AG08396 (cell line): ENCODE results near the gene GAL3ST2.
"Not testable (repeated sequence)": the region's sequence is repeated elsewhere in the genome, so short reads cannot be mapped to it uniquely, and the experiment has no call there.

Experiments
- DNase-seq: peaks from one replicate; pipeline ENCODE4 v3.0.0; 2012; ENCODE audit warnings: low spot score, mixed read lengths

Gene GAL3ST2

DNA sequence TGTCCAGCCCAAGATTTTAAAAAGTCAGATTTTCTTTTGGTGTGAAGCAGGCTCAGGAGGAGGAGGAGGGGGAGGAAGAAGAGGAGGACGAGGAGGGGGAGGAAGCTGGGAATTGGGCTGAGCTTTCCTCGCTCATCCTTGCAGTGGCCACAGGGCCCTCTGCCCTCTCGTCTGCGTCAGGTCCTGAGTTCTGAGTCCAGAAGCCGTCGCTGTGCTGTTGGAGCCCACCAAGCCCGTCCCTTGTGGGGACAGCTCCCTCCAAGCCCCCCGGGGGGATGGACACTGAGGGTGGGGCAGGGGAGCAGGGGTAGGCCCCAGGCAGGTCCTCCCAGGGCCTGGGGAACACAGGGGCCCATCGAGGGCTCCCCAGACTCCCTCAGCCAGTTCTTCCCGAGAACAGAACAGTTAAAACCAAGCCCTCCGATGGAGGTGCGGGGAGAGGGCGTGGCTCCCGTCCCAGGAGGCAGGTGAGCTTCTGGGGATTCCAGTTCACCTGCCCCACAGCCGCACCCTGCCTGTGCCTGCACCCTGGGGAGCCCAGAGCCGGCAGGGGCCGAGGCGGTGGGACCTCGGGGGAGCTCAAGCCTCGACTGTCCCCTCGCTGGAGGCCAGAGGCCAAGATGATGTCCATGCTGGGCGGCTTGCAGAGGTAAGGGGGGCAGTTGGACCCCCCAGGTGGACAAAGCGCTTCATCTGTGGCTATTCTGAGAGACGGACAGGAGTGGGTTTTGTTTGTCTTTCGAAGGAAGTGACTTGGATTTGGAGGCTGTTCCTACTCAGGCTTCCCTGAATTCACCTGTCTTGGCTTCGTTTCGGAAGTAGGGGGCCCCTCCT lies at the start of gene GAL3ST2:
GAL3ST2 (plus strand) TSS at position 487 of the 834 bp plus-strand sequence; CDS start at position 621, 134 bp downstream.
- DNase-seq = peak; percentile 7

DNA sequence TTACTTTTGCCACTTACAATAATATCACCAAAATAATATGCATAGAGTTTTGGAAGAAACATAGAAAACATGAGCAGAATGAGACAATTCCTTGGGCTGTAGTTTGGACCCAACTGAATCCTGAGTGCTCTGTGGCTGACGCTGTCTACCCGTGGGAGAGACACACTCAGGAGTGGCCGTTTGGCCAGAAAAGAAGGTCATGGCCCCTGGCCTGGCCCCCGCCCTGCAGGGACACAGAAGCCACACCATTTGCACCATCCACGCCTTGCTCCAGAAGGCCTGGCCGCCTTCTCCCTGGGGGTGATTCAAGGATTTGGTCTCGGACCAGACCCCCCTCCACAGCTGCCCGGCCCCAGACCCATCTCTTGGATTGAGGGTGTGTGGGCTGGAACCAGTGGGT lies 48.6 kb upstream of the GAL3ST2 start:
- no peak for DNase-seq

DNA sequence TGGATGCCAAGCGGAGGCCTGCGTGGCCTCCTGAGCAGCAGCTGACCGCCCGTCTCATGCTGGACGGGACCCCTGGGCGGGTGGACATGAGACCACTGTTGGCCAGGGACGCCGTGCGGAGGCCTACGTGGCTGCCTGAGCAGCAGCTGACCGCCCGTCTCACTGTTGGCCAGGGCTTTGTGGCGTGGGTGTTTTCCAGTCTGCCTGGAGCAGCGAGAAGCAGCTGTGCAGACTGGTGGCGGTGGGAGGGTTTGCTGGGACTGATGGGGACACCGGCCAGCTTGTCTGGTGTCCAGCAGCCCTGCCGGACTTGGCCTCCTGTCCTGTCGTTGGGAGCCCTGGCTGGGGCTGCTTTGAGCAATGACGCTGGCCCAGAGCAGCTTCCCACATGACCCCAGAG lies 48.0 kb upstream of the GAL3ST2 start:
- no peak for DNase-seq

DNA sequence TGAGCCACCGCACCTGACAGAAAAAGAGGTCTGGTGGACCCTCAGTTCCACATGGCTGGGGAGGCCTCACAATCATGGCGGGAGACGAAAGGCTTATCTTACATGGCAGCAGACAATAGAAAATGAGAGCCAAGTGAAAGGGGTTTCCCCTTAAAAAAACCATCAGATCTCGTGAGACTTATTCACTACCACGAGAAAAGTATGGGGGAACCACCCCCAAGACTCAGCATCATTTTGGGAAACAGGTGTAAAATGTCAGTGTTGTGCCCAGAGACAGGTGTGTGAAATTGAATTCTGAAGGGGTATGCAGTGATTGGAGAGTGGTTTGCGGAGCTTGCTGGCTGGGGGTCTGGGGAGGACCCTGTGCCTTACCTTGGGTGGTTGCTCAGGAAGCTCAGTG lies 46.8 kb upstream of the GAL3ST2 start:
- no peak for DNase-seq

DNA sequence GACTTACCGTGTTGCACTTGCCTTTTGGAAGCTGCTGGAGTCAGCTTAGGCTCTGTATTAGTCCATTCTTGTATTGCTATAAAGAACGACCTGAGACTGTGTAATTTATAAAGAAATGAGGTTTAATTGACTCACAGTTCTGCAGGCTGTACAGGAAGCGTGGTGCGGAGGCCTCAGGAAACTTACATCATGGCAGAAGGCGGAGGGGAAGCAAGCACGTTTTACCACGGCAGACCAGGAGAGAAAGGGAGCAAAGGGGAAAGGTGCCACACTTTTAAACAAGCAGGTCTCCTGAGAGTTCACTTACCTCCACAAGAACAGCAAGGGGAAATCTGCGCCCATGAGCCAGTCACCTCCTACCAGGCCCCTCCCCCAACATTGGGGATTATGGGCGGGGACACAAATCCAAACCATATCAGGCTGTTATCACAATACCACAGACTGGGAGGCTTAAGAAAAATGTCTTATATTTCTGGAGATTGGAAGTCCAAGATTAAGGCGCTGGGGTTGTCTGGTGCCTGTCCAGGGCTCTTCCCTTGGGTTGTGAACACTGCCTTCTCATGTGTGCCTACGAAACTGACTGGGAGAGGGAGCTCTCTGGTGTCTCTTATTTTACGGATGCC lies 45.8 kb upstream of the GAL3ST2 start:
- DNase-seq = no peak

DNA sequence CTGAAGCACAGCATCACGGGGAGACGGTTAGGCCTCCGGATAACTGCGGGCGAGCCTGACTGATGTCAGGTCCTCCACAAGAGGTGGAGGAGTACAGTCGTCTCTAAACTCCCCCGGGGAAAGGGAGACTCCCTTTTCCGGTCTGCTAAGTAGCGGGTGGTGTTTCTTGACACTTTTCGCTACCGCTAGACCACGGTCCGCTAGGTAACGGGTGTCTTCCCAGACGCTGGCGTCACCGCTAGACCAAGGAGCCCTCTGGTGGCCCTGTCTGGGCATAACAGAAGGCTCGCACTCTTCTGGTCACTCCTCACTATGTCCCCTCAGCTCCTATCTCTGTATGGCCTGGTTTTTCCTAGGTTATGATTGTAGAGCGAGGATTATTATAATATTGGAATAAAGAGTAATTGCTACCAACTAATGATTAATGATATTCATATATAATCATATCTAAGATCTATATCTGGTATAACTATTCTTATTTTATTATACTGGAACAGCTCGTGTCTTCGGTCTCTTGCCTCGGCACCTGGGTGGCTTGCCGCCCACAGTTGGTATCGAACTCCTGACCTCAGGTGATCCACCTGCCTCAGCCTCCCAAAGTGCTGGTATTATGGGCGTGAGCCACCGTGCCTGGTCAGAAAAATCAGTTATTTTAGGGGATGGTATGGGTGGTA lies 44.0 kb upstream of the GAL3ST2 start:
- not testable (repeated sequence) for DNase-seq

DNA sequence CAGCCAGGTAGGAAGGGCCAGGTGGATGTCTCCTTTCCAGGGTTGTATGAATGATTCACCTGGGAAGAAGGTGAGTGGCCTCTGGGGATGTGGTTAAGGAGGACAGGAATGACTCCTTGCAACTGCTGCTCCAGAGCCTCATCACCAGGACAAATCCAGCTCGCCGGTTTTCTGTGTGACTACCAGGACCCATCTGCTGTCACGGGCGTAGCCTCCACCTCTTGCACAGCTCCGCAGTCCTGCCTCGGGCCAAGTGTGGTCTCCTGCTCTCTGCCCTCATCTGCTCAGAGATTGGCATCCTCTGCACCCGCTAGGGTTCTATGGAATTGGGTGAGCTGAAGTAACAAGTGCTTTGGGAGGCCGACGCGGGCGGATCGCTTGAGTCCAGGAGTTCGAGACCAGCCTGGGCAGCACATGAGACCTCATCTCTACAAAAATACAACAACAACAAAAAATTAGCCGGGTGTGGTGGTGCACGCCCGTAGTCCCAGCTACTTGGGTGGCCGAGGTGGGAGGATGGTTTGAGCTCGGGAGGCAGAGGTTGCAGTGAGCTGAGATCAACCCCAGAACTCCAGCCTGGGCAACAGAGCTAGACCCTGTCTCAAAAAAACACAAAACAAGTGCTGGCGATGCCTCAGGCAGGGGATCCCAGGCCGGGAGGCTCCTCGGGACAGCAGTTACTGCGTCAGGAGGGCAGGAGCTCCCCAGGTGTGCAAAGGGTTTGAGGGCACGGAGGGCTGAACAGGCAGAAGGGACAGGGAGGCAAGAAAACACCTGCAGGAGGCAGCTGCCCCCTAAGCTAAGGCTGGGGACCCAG lies 43.0 kb upstream of the GAL3ST2 start:
- no peak for DNase-seq

DNA sequence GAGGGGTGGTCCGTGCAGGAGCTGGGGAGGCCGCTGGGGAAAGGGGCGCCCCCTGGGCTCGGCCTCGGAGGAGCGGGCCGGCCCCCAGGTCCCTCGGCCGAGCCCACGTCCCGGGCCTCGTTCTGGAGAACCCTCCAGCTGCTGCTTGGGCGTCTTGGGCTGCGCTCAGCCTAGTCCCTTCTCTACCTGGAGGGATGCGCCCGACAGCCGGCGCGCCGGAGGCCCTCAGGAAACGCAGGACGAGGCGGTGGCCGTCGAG lies 42.5 kb upstream of the GAL3ST2 start:
- no peak for DNase-seq

DNA sequence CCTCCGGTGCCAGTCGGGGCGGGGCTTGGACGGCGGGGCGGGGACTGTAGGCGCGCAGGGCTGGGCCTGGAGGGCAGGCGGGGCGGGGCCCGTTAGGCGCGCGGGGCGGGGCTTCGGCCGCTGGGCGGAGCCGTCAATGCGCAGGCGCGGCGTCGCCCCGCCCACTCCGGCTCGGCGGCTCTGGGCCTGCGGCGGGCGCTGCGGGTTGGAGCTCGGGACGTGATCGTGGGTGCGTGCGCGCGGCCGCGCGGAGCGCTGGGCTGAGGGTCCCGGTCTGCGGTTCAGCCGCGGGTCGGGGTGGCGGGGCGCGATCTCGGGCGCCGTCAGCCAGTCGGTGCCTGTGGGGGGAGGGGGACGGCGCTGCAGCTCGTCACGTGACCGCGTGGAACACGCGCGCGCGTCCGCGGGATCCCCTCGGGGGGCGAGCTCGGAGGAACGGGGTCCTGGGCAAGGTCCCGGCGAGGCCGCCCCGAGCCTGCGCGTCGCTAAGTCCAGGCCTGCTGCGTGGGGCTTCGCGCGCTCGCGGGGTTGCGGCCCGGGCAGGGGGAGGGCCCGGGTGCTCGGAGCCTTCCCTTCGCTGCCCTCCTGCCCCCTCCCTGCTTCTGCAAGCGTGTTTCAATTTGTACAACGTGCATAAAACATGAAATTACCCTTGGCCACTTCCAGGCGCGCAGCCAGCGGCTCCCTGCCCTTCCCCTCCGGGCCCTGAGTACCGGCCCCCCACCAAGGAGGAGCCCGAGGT lies 42.0 kb upstream of the GAL3ST2 start, which contains the start of gene D2HGDH:
D2HGDH (plus strand) TSS at position 164 of the 742 bp plus-strand sequence. CDS start 595 bp downstream, outside the sequence.
- peak; percentile 99 for DNase-seq

DNA sequence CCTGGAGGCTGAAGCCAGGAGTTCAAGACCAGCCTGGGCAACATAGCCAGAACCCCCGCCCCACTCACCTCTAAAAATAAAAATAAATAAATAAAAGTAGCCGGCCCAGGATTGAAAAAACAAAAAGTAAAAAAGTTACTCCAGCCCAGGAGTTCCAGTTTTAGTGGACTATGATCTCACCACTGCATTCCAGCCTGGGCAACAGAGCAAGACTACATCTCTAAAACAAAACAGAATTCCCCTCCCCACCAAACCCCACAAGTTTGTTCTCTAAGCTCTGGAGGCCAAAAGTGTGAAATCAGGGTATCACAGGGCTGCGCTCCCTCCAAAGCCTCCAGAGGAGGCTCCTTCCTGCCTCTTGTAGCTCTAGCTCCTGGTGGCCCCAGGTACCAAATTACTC lies 40.5 kb upstream of the GAL3ST2 start:
- no peak for DNase-seq

DNA sequence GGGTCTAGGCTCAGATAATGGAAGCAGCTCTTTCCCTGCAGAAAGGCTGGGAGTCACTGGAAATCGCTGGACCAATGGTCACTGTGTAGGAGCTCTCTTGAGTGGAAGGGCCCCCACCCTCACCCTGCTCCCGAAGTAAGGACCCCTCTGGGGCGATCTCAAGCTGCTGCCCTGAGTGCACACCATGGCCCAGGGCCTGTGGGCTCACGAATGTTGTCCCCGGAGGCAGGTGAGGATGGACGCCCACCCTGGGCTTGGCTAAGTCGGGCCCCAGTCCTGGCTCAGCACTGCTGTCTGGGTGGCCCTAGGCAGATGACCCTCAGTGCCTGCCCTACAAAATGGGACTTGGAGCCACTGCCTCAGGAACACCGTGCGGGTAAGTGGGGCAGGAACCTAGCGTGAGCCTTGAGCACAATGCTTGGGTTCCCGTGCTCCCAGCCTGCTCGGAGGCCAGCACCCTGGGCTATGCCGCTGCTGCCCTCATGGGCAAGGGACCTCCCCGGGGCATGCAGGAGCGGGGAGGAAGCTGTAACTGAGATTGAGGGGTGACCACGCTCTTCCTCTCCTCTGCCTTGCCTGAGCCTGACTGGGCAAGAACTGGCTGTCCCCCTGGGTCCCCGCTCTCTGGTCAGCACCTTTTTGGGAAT lies 38.5 kb upstream of the GAL3ST2 start:
- DNase-seq = no peak

DNA sequence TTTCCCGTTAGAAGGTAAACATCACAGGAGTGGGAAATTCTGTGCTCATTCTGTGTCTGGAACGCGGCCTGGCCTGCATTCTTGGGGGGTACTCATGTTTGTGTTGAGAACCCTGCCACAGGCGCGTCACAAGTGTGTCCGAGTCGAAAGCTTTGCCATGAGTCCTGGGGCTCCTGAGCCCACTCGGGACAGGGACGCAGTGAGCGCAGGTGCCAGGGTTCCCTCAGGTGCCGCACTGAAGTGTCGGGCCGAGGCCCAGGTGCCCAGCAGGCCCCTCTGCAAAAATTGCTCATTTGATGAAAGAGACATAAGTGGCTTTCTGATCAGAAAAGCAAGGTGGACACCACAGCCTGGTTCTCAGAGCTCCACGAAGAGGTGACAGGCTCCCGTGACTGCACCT lies 37.4 kb upstream of the GAL3ST2 start:
- no peak for DNase-seq

DNA sequence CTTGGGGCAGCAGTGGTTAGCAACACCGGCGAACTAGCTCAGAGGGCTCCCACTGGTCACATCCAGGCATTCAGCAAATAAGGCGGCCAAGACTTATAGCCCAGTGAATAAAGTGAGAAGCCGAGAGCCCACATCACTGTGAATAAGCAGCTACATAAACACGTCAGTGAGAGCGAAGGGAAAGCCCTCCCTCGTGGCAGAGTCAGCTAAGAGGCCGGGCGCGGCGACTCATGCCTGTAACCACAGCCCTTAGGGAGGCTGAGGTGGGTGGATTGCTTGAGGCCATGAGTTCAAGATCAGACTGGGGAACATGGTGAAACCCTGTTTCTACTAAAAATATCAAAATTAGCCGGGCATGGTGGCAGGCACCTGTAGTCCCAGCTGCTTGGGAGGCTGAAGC lies 37.0 kb upstream of the GAL3ST2 start:
- DNase-seq = peak; percentile 41

DNA sequence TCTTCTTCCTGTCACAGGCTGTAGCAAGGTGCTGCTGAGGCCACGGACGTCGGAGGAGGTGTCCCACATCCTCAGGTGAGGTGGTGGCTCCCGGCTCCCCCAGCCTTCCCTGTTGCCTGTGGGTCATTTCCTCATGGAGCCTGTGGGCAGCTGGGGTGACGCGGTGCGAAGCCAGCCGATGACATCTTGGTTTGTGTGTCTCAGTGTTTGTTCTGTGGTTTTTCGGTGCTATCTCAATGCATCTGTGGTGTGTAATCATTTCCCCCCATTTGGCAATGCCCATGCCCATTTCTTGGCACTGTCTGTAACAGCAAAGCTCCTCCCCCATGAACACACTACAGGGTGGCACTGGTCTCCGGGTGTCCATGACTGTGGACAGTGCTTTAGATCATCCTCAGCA lies 35.6 kb upstream of the GAL3ST2 start:
- DNase-seq = no peak

DNA sequence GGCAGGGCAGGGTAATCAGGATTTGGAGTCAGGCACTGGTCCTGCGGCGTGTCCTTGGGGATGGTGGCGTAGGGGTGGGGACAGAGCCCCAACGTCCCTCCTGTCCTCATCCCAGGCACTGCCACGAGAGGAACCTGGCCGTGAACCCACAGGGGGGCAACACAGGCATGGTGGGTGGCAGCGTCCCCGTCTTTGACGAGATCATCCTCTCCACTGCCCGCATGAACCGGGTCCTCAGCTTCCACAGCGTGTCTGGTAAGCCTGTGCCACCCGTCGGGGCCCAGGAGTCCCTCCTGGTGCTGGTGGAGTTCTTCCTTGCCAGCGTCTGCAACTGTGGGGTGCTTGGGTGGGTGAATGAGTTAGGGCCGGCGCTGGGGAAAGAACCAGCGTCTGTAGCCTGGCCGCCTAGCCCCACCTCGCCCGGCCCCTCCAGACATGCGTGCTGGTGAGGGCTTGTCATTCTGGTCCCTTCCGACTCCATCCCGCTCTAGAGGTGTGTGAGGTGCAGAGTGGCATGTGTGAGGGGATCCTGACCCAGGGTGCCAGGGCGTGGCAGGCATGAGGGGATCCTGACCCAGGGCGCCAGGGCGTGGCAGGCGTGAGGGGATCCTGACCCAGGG lies 34.2 kb upstream of the GAL3ST2 start:
- no peak for DNase-seq

DNA sequence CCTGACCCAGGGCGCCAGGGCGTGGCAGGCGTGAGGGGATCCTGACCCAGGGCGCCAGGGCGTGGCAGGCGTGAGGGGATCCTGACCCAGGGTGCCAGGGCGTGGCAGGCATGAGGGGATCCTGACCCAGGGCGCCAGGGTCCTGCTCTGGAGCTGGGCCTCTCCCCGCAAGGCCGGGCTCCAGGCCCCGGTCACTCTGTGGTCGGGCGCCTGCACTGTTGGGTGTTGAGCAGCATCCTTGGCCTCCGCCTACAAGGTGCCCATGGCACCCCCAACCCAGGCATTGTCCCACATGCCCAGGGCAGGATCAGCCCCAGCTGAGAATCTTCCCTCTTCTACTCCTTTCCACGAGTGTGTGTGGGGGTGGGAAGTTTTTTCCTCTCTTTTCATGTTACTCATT lies 33.6 kb upstream of the GAL3ST2 start:
- DNase-seq = not testable (repeated sequence)

DNA sequence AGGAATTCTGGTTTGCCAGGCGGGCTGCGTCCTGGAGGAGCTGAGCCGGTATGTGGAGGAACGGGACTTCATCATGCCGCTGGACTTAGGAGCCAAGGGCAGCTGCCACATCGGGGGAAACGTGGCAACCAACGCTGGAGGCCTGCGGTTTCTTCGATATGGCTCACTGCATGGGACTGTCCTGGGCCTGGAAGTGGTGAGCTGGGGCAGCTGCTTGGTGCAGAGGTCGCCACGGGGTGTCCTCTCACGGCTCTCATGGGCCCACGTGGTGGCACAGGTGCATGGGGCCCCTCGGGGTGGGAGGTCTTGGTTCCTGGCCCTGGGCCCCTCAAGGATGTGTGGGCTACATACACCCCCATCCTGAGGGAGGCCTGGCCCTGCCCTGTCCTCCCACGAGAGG lies 33.0 kb upstream of the GAL3ST2 start:
- DNase-seq = no peak

DNA sequence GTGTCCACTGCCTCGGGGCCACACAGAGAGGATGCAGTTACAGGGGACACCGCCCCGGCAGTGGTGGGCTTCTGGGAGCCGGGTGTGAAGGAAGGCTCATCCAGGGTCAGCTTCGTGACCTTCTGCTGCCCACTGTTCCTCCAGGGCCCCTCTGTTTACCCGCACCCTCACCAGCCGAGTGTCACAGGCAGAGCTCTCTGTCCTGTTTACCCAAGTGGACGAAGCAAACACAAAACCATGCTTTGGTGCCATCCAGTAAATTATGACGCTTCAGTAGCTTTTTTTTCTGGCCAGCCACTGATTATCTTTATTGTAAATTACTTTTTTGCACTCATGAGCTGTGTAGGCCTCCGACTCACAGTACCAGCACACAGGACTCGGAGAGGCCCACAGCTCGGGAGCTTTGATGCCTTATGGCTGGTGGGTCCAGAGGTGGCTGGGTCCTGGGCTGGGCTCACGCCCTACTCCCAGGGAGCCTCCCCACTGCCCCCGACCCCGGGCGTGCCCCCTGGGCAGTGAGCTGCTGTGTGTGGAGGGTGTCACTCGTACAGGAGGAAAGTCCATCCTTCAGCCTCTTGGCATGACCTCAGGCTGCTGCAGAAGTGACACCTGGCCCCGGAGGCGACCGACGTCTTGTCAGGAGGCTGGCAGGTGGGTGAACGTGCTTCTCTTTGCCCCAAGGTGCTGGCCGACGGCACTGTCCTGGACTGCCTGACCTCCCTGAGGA lies 32.4 kb upstream of the GAL3ST2 start:
- DNase-seq = no peak

DNA sequence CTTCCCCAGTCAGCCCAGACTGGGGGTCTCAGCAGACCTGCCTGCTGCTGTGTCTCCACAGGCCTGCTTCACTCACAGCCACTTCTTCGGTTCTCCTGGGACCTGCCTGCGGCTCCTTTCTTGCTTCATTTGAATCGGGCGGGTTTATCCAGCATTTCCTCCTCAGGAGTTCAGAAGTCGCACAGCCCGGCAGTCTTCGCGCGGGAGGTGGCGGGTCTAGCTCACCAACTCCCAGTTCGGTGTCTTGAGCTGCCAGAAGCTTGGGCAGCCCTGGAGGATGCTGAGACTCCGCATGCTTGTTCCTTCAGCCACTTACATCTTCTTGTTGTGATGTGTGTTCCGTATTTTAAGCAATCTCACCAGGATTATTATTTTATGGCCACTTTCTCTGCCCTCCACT lies 31.3 kb upstream of the GAL3ST2 start:
- no peak for DNase-seq

DNA sequence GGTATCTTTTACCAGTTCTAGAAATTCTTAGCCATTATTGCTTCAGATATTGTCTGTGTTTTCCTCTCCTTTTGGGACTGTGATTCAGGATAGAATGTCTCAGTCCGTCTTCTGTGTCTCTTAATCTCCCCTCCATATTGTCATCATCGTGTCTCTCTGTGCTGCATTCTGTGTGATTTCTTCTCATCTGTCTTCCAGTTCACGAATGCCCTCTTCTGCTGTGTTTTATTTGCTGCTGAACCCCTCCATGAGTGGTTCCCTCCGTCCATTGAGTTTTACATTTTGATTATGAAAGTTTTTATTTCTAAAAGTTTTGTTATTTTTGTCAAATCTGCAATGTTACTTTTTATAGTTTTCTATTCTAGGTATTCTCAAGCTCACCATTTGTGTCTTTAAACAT lies 30.5 kb upstream of the GAL3ST2 start:
- no peak for DNase-seq
